ENCODE measurements around the gene C1RL.

Gene C1RL

DNA sequence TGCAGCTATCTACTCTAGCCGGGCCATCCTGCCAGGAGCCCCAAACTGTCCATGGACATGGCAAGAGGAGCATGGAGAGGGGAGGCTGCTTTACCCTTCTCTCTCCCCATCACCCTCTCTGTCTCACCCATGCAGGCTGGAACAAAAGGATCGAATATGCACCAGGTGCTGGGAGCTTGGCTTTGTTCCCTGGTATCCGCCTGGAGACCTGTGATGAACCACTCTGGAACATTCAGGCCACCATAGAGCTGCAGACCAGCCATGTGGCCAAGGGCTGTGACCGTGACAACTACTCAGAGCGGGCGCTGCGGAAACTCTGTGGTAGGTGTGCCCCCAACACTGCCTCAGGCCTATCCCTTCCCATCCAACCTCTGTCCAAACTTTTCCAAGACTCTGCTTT, 27.1 kb upstream of the C1RL start:
- Histone ChIP-seq H3K9me3 (ENCODE audit: control insufficient read depth, low read length) (no peaks in the 10 kb centered on the region), H3K4me3 (ENCODE audit: low read length) (no peak overlapping the region), H3K4me1 (ENCODE audit: control insufficient read depth, insufficient read depth, low read length) (no peaks in the 10 kb centered on the region), H3K36me3 (ENCODE audit: control insufficient read depth, insufficient read depth, low read length, severe bottlenecking) (peaks cover 30% of the 10 kb centered on the region), H3K27me3 (replicated peaks; ENCODE audit: control insufficient read depth, insufficient read depth, low read length) (peaks cover 6% of the 10 kb centered on the region), H3K9ac (ENCODE audit: low read length) (no peak overlapping the region)
- DNase-seq (ENCODE audit: low read depth) = no peak

DNA sequence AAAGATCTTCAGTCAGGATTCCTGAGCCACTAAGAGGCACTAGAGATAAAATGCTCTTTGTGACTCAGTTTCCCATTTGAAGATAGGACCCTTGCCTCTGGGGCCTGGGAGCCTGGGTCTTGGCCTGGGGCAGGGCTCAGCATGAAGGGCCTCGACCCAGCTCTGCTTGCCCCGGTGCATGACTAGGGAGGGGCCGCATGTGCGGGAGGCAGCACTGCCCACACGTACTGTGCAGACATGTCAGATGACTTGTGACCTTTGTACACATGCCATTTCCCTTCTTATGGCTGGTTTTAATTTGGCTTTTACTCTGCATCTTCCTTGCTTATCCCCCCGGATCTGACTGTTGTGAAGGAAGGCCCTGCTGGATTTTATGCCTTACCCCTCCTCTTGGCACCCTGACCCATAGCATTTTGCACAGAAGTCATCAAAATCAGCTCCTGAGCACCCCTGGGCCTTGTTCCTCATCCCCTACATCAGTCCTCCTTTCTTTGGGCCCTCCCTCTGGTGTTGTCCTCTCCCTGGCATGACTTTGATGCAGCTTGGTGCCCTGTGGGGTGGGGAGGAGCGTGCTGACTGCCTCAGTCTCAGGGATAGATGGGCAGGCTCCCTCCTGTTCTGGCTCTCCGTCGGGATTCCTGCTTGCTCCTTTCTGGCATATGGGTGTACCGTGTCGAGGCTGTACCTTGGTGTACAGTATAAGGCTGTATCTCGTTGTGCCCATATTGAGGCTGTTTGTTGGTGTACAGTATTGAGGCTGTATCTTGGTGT, 25.6 kb upstream of the C1RL start:
- peaks cover 28% of the 10 kb centered on the region for H3K36me3 ChIP-seq (ENCODE audit: control insufficient read depth, insufficient read depth, low read length, severe bottlenecking)
- no peak for DNase-seq (ENCODE audit: low read depth)
- H3K9ac ChIP-seq (ENCODE audit: low read length) = no peak overlapping the region
- H3K4me3 ChIP-seq (ENCODE audit: low read length) = no peak overlapping the region
- H3K27me3 ChIP-seq (replicated peaks; ENCODE audit: control insufficient read depth, insufficient read depth, low read length) = peaks cover 13% of the 10 kb centered on the region
- H3K4me1 ChIP-seq (ENCODE audit: control insufficient read depth, insufficient read depth, low read length) = peaks cover 4% of the 10 kb centered on the region
- H3K9me3 ChIP-seq (ENCODE audit: control insufficient read depth, low read length) = no peaks in the 10 kb centered on the region

DNA sequence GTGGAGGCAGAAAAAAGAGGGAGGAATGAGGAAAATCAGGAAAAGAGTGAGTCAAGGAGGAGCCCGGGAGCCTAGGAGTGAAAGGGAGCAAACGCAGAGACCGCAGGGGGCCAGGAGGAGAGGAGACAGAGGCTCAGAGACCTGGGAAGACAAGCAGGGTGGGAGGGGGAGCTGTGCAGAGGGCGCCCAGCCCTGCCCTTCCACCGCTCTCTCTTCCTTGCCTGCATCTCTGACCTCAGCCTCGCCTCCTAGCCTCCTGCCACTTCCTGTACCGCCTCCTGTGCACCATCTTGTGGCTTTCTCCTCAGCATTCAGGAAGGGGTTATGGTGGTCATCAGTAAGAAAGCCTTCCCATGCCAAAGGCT, 22.5 kb upstream of the C1RL start:
- Histone ChIP-seq H3K9ac (ENCODE audit: low read length) (no peak overlapping the region), H3K4me1 (ENCODE audit: control insufficient read depth, insufficient read depth, low read length) (peaks cover 7% of the 10 kb centered on the region), H3K36me3 (ENCODE audit: control insufficient read depth, insufficient read depth, low read length, severe bottlenecking) (peaks cover 15% of the 10 kb centered on the region), H3K9me3 (ENCODE audit: control insufficient read depth, low read length) (no peaks in the 10 kb centered on the region), H3K27me3 (replicated peaks; ENCODE audit: control insufficient read depth, insufficient read depth, low read length) (peaks cover 34% of the 10 kb centered on the region), H3K4me3 (ENCODE audit: low read length) (no peak overlapping the region)
- no peak for DNase-seq (ENCODE audit: low read depth)

DNA sequence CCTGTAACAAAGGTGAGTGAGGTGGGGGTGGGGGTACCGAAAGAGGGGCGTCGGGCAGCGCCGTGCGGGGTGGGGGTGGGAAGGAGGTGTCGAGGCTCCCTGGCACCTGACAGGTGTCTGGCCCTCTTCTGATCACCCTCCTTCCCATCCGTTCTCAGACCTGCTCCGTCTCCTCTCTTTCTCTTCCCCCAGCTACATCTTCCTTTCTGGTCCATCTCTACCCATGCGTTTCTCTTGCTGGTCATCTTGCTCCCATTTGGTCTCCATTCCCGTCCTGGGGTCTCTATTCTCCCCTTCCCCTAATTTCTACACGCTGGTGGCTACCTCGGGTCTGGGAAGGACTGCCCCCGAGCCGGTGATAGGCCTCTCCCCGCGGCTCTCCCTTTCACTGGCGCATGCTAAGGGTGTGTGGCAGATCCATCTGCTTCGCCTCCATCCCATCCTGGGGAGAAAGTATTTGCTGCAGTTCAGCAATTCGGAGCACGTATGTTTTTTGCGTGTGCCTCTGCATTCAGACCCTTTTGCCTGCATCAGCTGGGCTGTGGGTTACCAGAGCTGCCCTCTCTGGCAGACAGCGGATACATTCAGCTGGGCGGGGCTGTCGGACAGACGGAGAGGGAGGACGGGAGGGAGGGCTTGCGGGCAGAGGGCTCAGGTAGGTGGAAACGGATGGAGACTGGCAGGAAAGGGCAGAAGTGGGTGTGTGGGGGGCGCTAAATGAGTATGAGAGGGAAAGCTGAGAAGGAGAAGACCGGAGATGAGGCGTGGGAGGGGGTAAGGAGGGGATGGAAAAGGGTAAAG, 21.9 kb upstream of the C1RL start:
- H3K4me1 ChIP-seq (ENCODE audit: control insufficient read depth, insufficient read depth, low read length) = peaks cover 7% of the 10 kb centered on the region
- H3K36me3 ChIP-seq (ENCODE audit: control insufficient read depth, insufficient read depth, low read length, severe bottlenecking) = peaks cover 9% of the 10 kb centered on the region
- no peak overlapping the region for H3K4me3 ChIP-seq (ENCODE audit: low read length)
- H3K9ac ChIP-seq (ENCODE audit: low read length) = no peak overlapping the region
- H3K27me3 ChIP-seq (replicated peaks; ENCODE audit: control insufficient read depth, insufficient read depth, low read length) = peaks cover 34% of the 10 kb centered on the region
- H3K9me3 ChIP-seq (ENCODE audit: control insufficient read depth, low read length) = no peaks in the 10 kb centered on the region
- DNase-seq (ENCODE audit: low read depth) = peak; percentile 70

DNA sequence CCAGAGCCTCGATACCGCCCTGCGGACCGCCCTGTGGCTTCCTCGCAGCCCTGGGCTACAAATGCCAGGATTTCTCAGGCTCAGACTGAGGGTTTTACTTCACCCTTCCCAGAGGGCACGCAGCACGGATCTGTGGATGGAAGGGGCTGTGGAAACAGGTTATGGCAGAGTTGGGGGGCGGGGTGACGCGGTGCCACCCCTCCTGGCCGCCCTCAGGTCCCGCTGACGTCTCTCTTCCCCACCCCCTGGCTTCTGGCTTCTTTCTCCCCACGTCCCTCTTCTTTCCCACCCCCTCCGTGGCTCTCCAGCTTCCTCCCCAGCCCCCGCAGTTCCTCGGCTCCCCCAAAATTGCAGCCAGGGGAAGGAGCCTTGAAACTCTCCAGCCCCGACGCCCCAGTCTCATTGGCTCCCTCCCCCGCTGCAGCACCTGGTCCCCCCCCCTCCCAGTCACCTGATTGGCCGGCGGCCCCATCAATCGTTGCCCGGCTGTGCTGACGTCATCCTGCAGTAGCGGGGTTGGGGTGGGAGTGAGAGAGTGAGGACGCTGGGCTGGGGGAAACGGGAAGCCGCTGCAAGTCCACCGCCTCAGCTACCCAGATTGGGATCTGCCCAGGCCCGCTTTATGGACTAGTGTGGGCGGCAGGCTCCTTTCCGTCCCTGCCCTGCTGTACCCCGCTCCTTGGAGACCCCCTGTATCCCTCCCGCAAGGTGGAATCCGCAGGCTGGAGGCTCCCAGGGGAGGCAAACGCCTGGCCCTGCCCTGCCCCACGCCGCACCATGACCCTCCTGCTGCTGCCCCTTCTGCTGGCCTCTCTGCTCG, 21.1 kb upstream of the C1RL start, which contains the start of gene CLSTN3:
Gene CLSTN3, plus strand, starts transcription at position 500 of the 820 bp plus-strand sequence. Its CDS starts 278 bp downstream, at position 778.
- peak; percentile 84 for DNase-seq (ENCODE audit: low read depth)
- Histone ChIP-seq H3K27me3 (replicated peaks; ENCODE audit: control insufficient read depth, insufficient read depth, low read length) (peaks cover 34% of the 10 kb centered on the region), H3K9me3 (ENCODE audit: control insufficient read depth, low read length) (no peaks in the 10 kb centered on the region), H3K4me1 (ENCODE audit: control insufficient read depth, insufficient read depth, low read length) (peaks cover 7% of the 10 kb centered on the region), H3K36me3 (ENCODE audit: control insufficient read depth, insufficient read depth, low read length, severe bottlenecking) (peaks cover 1% of the 10 kb centered on the region), H3K9ac (ENCODE audit: low read length) (no peak within 1 kb of the TSS), H3K4me3 (ENCODE audit: low read length) (peak within 1 kb of the TSS; percentile 57)

DNA sequence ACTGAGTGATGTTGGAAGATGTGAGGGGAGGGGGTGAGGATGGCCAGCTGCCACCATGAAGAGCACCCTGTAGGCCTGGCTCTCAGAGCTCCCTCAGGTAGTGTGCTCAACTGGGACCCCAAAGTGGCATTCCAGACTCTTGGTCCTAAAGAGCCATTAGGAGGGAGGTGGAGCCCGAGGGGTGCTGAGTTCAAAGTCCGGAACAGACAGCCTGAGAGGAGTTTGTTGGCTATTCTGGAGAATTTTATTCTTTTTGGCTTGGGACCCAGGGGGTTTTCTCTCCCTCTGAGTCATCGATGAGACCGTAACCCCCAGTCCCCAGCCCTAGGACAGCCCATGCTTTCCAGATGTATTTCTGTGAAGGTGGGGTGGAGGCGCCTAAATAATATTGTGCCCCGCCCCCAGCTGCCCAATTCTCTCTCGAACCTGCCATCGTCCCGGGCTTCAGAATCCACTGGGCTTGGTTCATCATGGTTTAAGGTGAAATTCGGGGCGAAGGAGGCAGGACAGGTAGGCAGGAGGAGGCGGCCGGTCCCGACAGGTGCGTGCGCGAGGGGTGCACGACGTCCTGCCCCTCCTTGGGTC, 20.4 kb upstream of the C1RL start:
- peak; percentile 25 for DNase-seq (ENCODE audit: low read depth)

DNA sequence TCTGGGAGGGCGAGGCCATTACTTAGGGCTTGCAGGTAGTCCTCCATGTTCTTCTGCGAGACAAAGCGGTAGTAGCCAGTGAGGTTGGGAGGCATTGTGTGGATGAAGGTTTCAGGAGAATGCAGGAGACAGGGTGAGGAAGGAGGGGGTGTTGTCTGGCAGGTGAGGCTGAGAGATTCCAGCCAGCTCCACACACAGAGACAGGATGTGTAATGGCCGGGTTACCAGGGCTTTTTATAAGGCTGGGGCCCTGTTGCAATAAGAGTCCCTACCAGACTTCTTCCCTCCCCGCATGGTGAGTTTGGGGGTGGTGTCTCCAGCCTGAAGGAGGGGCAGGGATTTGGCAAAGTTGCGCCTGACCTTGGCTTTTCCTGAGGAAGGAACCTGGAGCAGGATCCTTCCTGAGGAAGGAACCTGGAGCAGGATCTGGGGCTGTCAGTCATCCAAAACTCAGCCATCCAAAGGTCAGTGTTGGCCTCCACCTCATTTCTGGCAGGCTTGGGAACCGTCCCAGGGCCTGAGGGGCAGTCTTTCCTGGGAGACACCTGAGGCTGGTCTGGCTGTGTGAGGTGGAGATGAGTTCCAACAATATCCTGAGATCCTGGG, 19.8 kb upstream of the C1RL start, which contains the start of gene RBP5:
Gene RBP5, minus strand, starts transcription at position 209 of the 606 bp plus-strand sequence. Its CDS starts 114 bp downstream, at position 95.
- peaks cover 7% of the 10 kb centered on the region for H3K4me1 ChIP-seq (ENCODE audit: control insufficient read depth, insufficient read depth, low read length)
- peak within 1 kb of the TSS; percentile 57 for H3K4me3 ChIP-seq (ENCODE audit: low read length)
- no peaks in the 10 kb centered on the region for H3K36me3 ChIP-seq (ENCODE audit: control insufficient read depth, insufficient read depth, low read length, severe bottlenecking)
- H3K27me3 ChIP-seq (replicated peaks; ENCODE audit: control insufficient read depth, insufficient read depth, low read length) = peaks cover 34% of the 10 kb centered on the region
- H3K9ac ChIP-seq (ENCODE audit: low read length) = no peak within 1 kb of the TSS
- H3K9me3 ChIP-seq (ENCODE audit: control insufficient read depth, low read length) = no peaks in the 10 kb centered on the region
- no peak for DNase-seq (ENCODE audit: low read depth)

More for the DNA sequence above, 20.4 kb upstream of the C1RL start:
- Histone ChIP-seq H3K9ac (ENCODE audit: low read length) (no peak overlapping the region), H3K9me3 (ENCODE audit: control insufficient read depth, low read length) (no peaks in the 10 kb centered on the region), H3K4me1 (ENCODE audit: control insufficient read depth, insufficient read depth, low read length) (peaks cover 7% of the 10 kb centered on the region), H3K27me3 (replicated peaks; ENCODE audit: control insufficient read depth, insufficient read depth, low read length) (peaks cover 34% of the 10 kb centered on the region), H3K36me3 (ENCODE audit: control insufficient read depth, insufficient read depth, low read length, severe bottlenecking) (no peaks in the 10 kb centered on the region), H3K4me3 (ENCODE audit: low read length) (peak overlapping the region; percentile 57)

DNA sequence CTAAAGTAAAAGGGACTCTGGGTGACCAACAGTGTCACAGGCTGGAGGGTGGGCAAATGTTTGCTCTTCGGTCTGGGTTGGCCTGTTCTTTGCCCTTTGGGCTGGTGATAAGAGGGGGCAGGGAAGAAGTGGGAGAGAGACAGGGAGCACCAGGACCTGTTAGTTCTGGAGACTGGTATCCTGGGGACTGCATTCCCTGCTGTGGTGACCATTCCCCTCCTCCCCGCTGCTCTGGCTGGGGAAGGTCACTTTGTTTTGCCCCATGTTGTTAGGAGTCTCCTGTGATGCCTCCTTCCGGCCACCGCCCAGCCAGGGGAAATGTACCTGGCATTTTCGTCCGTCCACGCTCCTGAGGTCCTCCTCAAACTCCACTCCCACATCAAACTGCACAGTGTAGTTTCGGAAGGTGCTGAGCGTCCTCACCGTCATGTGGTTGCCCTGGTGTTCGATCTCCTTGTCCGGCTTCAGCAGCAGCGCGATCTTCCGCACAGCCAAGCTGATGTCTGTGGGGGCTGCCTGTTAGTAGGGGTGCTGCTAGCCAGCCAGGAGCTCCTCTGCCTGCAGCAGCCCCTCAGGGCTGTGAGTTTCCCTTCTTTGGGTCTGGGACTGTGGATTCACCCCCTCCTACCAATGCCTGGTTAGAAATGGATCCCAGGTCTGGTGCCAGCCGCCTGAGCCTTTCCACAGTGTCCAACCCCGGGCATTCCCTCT, 19.1 kb upstream of the C1RL start:
- no peaks in the 10 kb centered on the region for H3K9me3 ChIP-seq (ENCODE audit: control insufficient read depth, low read length)
- H3K4me1 ChIP-seq (ENCODE audit: control insufficient read depth, insufficient read depth, low read length) = peaks cover 10% of the 10 kb centered on the region
- DNase-seq (ENCODE audit: low read depth) = no peak
- no peaks in the 10 kb centered on the region for H3K36me3 ChIP-seq (ENCODE audit: control insufficient read depth, insufficient read depth, low read length, severe bottlenecking)
- no peak overlapping the region for H3K4me3 ChIP-seq (ENCODE audit: low read length)
- no peak overlapping the region for H3K9ac ChIP-seq (ENCODE audit: low read length)
- H3K27me3 ChIP-seq (replicated peaks; ENCODE audit: control insufficient read depth, insufficient read depth, low read length) = peaks cover 34% of the 10 kb centered on the region

DNA sequence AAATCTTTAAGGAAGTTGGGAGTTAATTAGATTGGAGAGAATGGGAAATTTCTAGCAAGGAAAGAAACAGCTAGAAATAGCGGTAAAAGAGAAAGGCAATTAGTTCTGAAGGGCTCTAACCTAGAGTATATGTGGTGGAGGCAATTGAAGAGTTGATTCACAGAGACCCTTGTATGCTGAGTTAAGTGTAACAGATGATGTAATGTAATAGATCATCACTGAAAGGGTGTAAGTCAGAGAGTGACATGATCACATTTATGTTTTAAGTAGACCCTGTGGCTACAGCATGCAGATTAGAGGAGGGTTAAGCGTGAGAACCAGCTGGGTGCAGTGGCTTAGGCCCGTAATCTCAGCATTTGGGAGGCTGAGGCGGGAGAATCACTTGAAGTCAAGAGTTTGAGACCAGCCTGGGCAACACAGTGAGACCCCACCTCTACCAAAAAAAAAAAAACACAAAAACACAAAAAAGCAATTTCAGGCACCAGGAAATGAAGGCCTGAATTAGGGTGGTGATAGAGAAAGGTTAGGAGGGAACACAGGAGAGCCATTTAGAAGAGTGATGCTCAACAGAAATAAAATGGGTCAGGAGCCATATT, 16.7 kb upstream of the C1RL start:
- Histone ChIP-seq H3K9me3 (ENCODE audit: control insufficient read depth, low read length) (no peaks in the 10 kb centered on the region), H3K27me3 (replicated peaks; ENCODE audit: control insufficient read depth, insufficient read depth, low read length) (peaks cover 24% of the 10 kb centered on the region), H3K36me3 (ENCODE audit: control insufficient read depth, insufficient read depth, low read length, severe bottlenecking) (no peaks in the 10 kb centered on the region), H3K4me1 (ENCODE audit: control insufficient read depth, insufficient read depth, low read length) (peaks cover 17% of the 10 kb centered on the region), H3K9ac (ENCODE audit: low read length) (no peak overlapping the region), H3K4me3 (ENCODE audit: low read length) (no peak overlapping the region)
- DNase-seq (ENCODE audit: low read depth) = no peak
